Common myeloid progenitor, CD34-positive (primary cell): Measurements from ENCODE around the gene YJEFN3.
A peak's percentile ranks its signal among the peaks of the same experiment; 100 is the strongest.

Source experiments
- CTCF ChIA-PET: fragments of 350-600 bp; sonication (Branson Sonifier 250); formaldehyde crosslinking; loops from one replicate; lab custom pipeline; 2021; ENCODE audit warnings: antibody characterized with exemption; lab: Charles Lee
- POLR2A ChIA-PET: fragments of 350-600 bp; sonication (Branson Sonifier 250); formaldehyde crosslinking; loops from one replicate; lab custom pipeline; 2021; ENCODE audit warnings: antibody characterized with exemption; lab: Charles Lee
- DNase-seq, 3 donors: peaks; one replicate each; pipeline versions ENCODE4 v3.0.0 to v3.0.0-alpha.2; 2013
- H3K27ac ChIP-seq, 2 experiments: 1 replicate in 1 of 2; 2 replicates in 1 of 2; pipeline ENCODE4 v1.7.0; 2013; ENCODE audit warnings: inconsistent platforms in 2 of 2, low read length in 2 of 2, mild to moderate bottlenecking in 2 of 2, low read depth in 1 of 2, moderate library complexity in 1 of 2; ENCODE audit not compliant: severe bottlenecking in 2 of 2, insufficient read depth in 1 of 2, poor library complexity in 1 of 2
- H3K27me3 ChIP-seq, 5 experiments: replicated peaks in 2 of 5; 1 replicate in 3 of 5; 2 replicates in 2 of 5; pipeline versions ENCODE4 v1.6.1 to v1.7.0; 2013; ENCODE audit warnings: low read length in 4 of 5, mild to moderate bottlenecking in 2 of 5, moderate library complexity in 2 of 5, inconsistent platforms in 1 of 5; ENCODE audit not compliant: insufficient read depth in 5 of 5, control insufficient read depth in 4 of 5
- H3K36me3 ChIP-seq, 4 experiments: 1 replicate in 2 of 4; 2 replicates in 2 of 4; pipeline versions ENCODE4 v1.6.1 to v1.7.0; 2013; ENCODE audit warnings: low read length in 3 of 4, control low read depth in 1 of 4, mild to moderate bottlenecking in 1 of 4; ENCODE audit not compliant: control insufficient read depth in 4 of 4, insufficient read depth in 4 of 4
- H3K4me1 ChIP-seq, 4 experiments: 1 replicate in 3 of 4; 2 replicates in 1 of 4; pipeline versions ENCODE4 v1.6.1 to v1.7.1; 2013; ENCODE audit warnings: low read length in 3 of 4, mild to moderate bottlenecking in 3 of 4, control low read depth in 1 of 4, inconsistent platforms in 1 of 4, moderate library complexity in 1 of 4; ENCODE audit not compliant: control insufficient read depth in 4 of 4, insufficient read depth in 4 of 4; ENCODE audit errors: control extremely low read depth in 1 of 4
- H3K4me3 ChIP-seq, 7 experiments: 1 replicate in 4 of 7; 2 replicates in 3 of 7; pipeline versions ENCODE4 v1.5.1 to v1.7.0; 2013; ENCODE audit warnings: mild to moderate bottlenecking in 7 of 7, low read length in 6 of 7, moderate library complexity in 6 of 7, inconsistent platforms in 2 of 7, low read depth in 2 of 7, control low read depth in 1 of 7; ENCODE audit not compliant: insufficient read depth in 4 of 7, control insufficient read depth in 1 of 7; ENCODE audit errors: extremely low read depth in 1 of 7
- H3K9me3 ChIP-seq, 5 experiments: 1 replicate in 4 of 5; 2 replicates in 1 of 5; pipeline versions ENCODE4 v1.6.1 to v1.7.1; 2013; ENCODE audit warnings: low read length in 4 of 5, mild to moderate bottlenecking in 2 of 5, inconsistent platforms in 1 of 5, low read depth in 1 of 5, moderate library complexity in 1 of 5; ENCODE audit not compliant: control insufficient read depth in 4 of 5, insufficient read depth in 2 of 5; ENCODE audit errors: control extremely low read depth in 1 of 5
- WGBS: methylation state at CpG from one replicate; pipeline ENCODE4 v1.1.5; 2013; ENCODE audit not compliant: insufficient coverage; 5-methylcytosine and 5-hydroxymethylcytosine counted together

The YJEFN3 gene

GRCh38 chr19:19554074-19555023 is 25.6 kb downstream of the YJEFN3 start:
- no peak overlapping the region for H3K4me3 ChIP-seq
- H3K27ac ChIP-seq: no peak overlapping the region
- DNase-seq: no peak
- no peaks in the 10 kb centered on the region for H3K9me3 ChIP-seq
- 74% methylated on average over 29 of the region's 34 CpGs for WGBS
- H3K36me3 ChIP-seq: no peaks in the 10 kb centered on the region
- no peaks in the 10 kb centered on the region for H3K4me1 ChIP-seq
- POLR2A ChIA-PET: no interaction called here
- H3K27me3 ChIP-seq: no peaks in the 10 kb centered on the region
- CTCF ChIA-PET: interaction anchor here (0.7 to 5.6 kb wide), 7 partner anchors 18 to 73 kb away, joined by 3 to 29 read pairs (median 4); no protein-coding TSS in a partner anchor

- H3K27me3 ChIP-seq: no peaks in the 10 kb centered on the region
- H3K4me3 ChIP-seq: no peak overlapping the region
- no peak overlapping the region for H3K27ac ChIP-seq
- no peaks in the 10 kb centered on the region for H3K9me3 ChIP-seq
- H3K4me1 ChIP-seq: peaks cover 0 to 9% (median 8%) of the 10 kb centered on the region in 4 experiments
- POLR2A ChIA-PET: no interaction called here
- 91% methylated on average over 14 of the region's 15 CpGs for WGBS
- no peaks in the 10 kb centered on the region for H3K36me3 ChIP-seq
- CTCF ChIA-PET: interaction anchor here (1.3 kb wide), 1 partner anchor 86 kb away, joined by 3 read pairs; the partner anchor contains the start of gene GMIP
- no peak for DNase-seq
Measured at GRCh38 chr19:19558055-19558454, 29.3 kb downstream of the YJEFN3 start.

- no peaks in the 10 kb centered on the region for H3K9me3 ChIP-seq
- ChIA-PET POLR2A (no interaction called here), CTCF (interaction anchor here (1.3 kb wide), 1 partner anchor 85 kb away, joined by 3 read pairs; the partner anchor contains the start of gene GMIP)
Measured at GRCh38 chr19:19558636-19559035, 29.9 kb downstream of the YJEFN3 start.

GRCh38 chr19:19559931-19560330 is 31.2 kb downstream of the YJEFN3 start:
- ChIA-PET POLR2A (no interaction called here), CTCF (interaction anchor here (1.1 to 2.0 kb wide), 3 partner anchors 9 to 22 kb away, joined by 3 to 5 read pairs (median 3); no protein-coding TSS in a partner anchor)
- Histone ChIP-seq H3K4me3 (peak overlapping the region in 1 of 7 experiments; percentile 23), H3K4me1 (peaks cover 0 to 9% (median 8%) of the 10 kb centered on the region in 4 experiments), H3K36me3 (no peaks in the 10 kb centered on the region), H3K9me3 (no peaks in the 10 kb centered on the region), H3K27me3 (no peaks in the 10 kb centered on the region), H3K27ac (no peak overlapping the region)
- WGBS: 59% methylated on average over 2 of the region's 4 CpGs
- DNase-seq: peak in 2 of 3 donors; percentile 44 to 57

More at GRCh38 chr19:19558636-19559035, 29.9 kb downstream of the YJEFN3 start:
- H3K27ac ChIP-seq: no peak overlapping the region
- H3K4me1 ChIP-seq: peaks cover 0 to 9% (median 8%) of the 10 kb centered on the region in 4 experiments
- H3K4me3 ChIP-seq: no peak overlapping the region
- 98% methylated on average over 16 of the region's 16 CpGs for WGBS
- no peaks in the 10 kb centered on the region for H3K27me3 ChIP-seq
- DNase-seq: no peak
- H3K36me3 ChIP-seq: no peaks in the 10 kb centered on the region

GRCh38 chr19:19561946-19562664 is 33.4 kb downstream of the YJEFN3 start:
- Histone ChIP-seq H3K27me3 (no peaks in the 10 kb centered on the region), H3K9me3 (no peaks in the 10 kb centered on the region), H3K4me1 (peaks cover 0 to 9% (median 8%) of the 10 kb centered on the region in 4 experiments), H3K27ac (no peak overlapping the region), H3K36me3 (no peaks in the 10 kb centered on the region), H3K4me3 (no peak overlapping the region)
- DNase-seq: no peak
- ChIA-PET POLR2A (no interaction called here), CTCF (interaction anchor here (0.5 to 1.6 kb wide), 2 partner anchors 34 to 83 kb away, joined by 3 to 4 read pairs; no protein-coding TSS in a partner anchor)
- 96% methylated on average over 24 of the region's 26 CpGs for WGBS

- DNase-seq: peak in 1 of 3 donors; percentile 11
- Histone ChIP-seq H3K4me3 (no peak overlapping the region), H3K4me1 (peaks cover 0 to 9% (median 8%) of the 10 kb centered on the region in 4 experiments), H3K9me3 (no peaks in the 10 kb centered on the region), H3K36me3 (no peaks in the 10 kb centered on the region), H3K27ac (no peak overlapping the region), H3K27me3 (no peaks in the 10 kb centered on the region)
- POLR2A ChIA-PET: no interaction called here
- CTCF ChIA-PET: interaction anchor here (1.6 kb wide), 1 partner anchor 82 kb away, joined by 4 read pairs; no protein-coding TSS in a partner anchor
- WGBS: 94% methylated on average over 12 of the region's 17 CpGs
Measured at GRCh38 chr19:19562665-19563347, 34.1 kb downstream of the YJEFN3 start.
